B cell (primary cell): ENCODE results near the gene TNFRSF12A. TPM values are rescaled to one million over a fixed set of nuclear protein-coding genes. Genes with fewer than 3 reads are reported as not detected.

ENCODE experiments used
- ATAC-seq: fragments of 200-7000 bp; cut with Tn5 transposase; one replicate; pipeline ENCODE4 v1.10.0; 2021; ENCODE audit warnings: low read depth, mild to moderate bottlenecking, moderate number of reproducible peaks, moderate library complexity
- CTCF ChIA-PET: fragments of 350-600 bp; sonication (Branson Sonifier 250); formaldehyde crosslinking; loops from one replicate; lab custom pipeline; 2021; ENCODE audit warnings: antibody characterized with exemption, inconsistent platforms; lab: Charles Lee
- POLR2A ChIA-PET: fragments of 350-600 bp; sonication (Branson Sonifier 250); formaldehyde crosslinking; loops from one replicate; lab custom pipeline; 2021; ENCODE audit warnings: antibody characterized with exemption; lab: Charles Lee
- DNase-seq: peaks from one replicate; pipeline ENCODE4 v3.0.0; 2013
- H2AFZ ChIP-seq: 2 replicates; pipeline ENCODE4 v1.6.1; 2012; ENCODE audit warnings: mild to moderate bottlenecking, low read depth, low read length; ENCODE audit not compliant: insufficient read depth, poor library complexity, severe bottlenecking
- H3K27ac ChIP-seq, 2 donors: 1 replicate in 1 of 2; 2 replicates in 1 of 2; pipeline ENCODE4 v1.5.1; 2012 to 2013; ENCODE audit warnings: low read length in 2 of 2, mild to moderate bottlenecking in 2 of 2, moderate library complexity in 1 of 2
- H3K27me3 ChIP-seq, 4 experiments: fragments of 200-600 bp in 1 of 4; sonication (generic) in 1 of 4; replicated peaks in 1 of 4; 1 replicate in 2 of 4; 2 replicates in 2 of 4; pipeline versions ENCODE4 v1.6.1 to v1.7.0; 2013 to 2016; ENCODE audit warnings: low read length in 3 of 4, mild to moderate bottlenecking in 2 of 4, mixed read lengths in 1 of 4, moderate library complexity in 1 of 4; ENCODE audit not compliant: insufficient read depth in 4 of 4, control insufficient read depth in 3 of 4; ENCODE audit errors: control extremely low read depth in 1 of 4
- H3K36me3 ChIP-seq, 2 experiments: replicated peaks in 1 of 2; 1 replicate in 1 of 2; 2 replicates in 1 of 2; pipeline versions ENCODE4 v1.6.1 to v1.7.1; 2013; ENCODE audit warnings: low read length in 1 of 2; ENCODE audit not compliant: insufficient read depth in 2 of 2, control insufficient read depth in 1 of 2; ENCODE audit errors: control extremely low read depth in 1 of 2, extremely low read depth in 1 of 2
- H3K4me1 ChIP-seq, 2 donors: fragments of 200-600 bp in 1 of 2; sonication (generic) in 1 of 2; 1 replicate in 1 of 2; 2 replicates in 1 of 2; pipeline versions ENCODE4 v1.5.1 to v1.6.1; 2013 to 2017; ENCODE audit warnings: low read length in 2 of 2; ENCODE audit not compliant: control insufficient read depth in 2 of 2, insufficient read depth in 2 of 2
- H3K4me2 ChIP-seq: replicated peaks from 2 replicates; pipeline ENCODE3; 2012; ENCODE audit warnings: mild to moderate bottlenecking, low read depth, low read length; ENCODE audit not compliant: poor library complexity, severe bottlenecking
- H3K4me3 ChIP-seq, 5 experiments: fragments of 200-600 bp in 1 of 5; sonication (generic) in 1 of 5; 1 replicate in 3 of 5; 2 replicates in 2 of 5; pipeline versions ENCODE4 v1.5.1 to v1.7.0; 2011 to 2016; ENCODE audit warnings: low read length in 4 of 5, mild to moderate bottlenecking in 4 of 5, low read depth in 2 of 5, control low read depth in 1 of 5, moderate library complexity in 1 of 5; ENCODE audit not compliant: insufficient read depth in 1 of 5; ENCODE audit errors: control extremely low read depth in 1 of 5, extremely low read depth in 1 of 5
- H3K79me2 ChIP-seq: fragments of 200-600 bp; sonication (generic); one replicate; pipeline ENCODE4 v1.6.0; 2016; ENCODE audit warnings: low read length; ENCODE audit not compliant: control insufficient read depth, insufficient read depth
- H3K9ac ChIP-seq: fragments of 200-600 bp; sonication (generic); 2 replicates; pipeline ENCODE4 v1.6.1; 2017; ENCODE audit warnings: mild to moderate bottlenecking, low read length, moderate library complexity
- H3K9me3 ChIP-seq, 3 donors: one replicate each; pipeline versions ENCODE4 v1.6.1 to v1.7.1; 2013; ENCODE audit warnings: low read length in 2 of 3; ENCODE audit not compliant: control insufficient read depth in 2 of 3, insufficient read depth in 1 of 3; ENCODE audit errors: control extremely low read depth in 1 of 3
- H4K20me1 ChIP-seq: 2 replicates; pipeline ENCODE4 v1.6.0; 2012; ENCODE audit warnings: mild to moderate bottlenecking, low read length; ENCODE audit not compliant: insufficient read depth, control insufficient read depth, poor library complexity, severe bottlenecking
- H3K27ac Mint-ChIP-seq: one replicate; pipeline ENCODE4 v1.8.0; 2021; ENCODE audit warnings: mixed read lengths
- H3K27me3 Mint-ChIP-seq: one replicate; pipeline ENCODE4 v1.8.0; 2021; ENCODE audit warnings: mixed read lengths
- H3K4me1 Mint-ChIP-seq: one replicate; pipeline ENCODE4 v1.8.0; 2021; ENCODE audit warnings: mixed read lengths
- H3K4me3 Mint-ChIP-seq: one replicate; pipeline ENCODE4 v1.8.0; 2021; ENCODE audit warnings: mixed read lengths
- H3K9me3 Mint-ChIP-seq: one replicate; pipeline ENCODE4 v1.8.0; 2022; ENCODE audit warnings: mixed read lengths; ENCODE audit not compliant: insufficient read depth
- CTCF ChIP-seq: fragments of 200-600 bp; IDR thresholded peaks from one replicate; pipeline ENCODE4 v1.8.0; 2022; ENCODE audit warnings: antibody characterized with exemption, mild to moderate bottlenecking
- EZH2 ChIP-seq: IDR thresholded peaks from 2 replicates; pipeline ENCODE4 v1.6.1; 2012; ENCODE audit warnings: borderline replicate concordance, low read depth, mild to moderate bottlenecking, moderate library complexity, low read length; ENCODE audit not compliant: insufficient read depth, poor library complexity, severe bottlenecking
- WGBS: methylation state at CpG from one replicate; pipeline ENCODE4 v1.1.5; 2013; ENCODE audit warnings: missing lambda C conversion rate; ENCODE audit not compliant: insufficient coverage; 5-methylcytosine and 5-hydroxymethylcytosine counted together
- intact Hi-C: fragments of 100-400 bp; cut with micrococcal nuclease; formaldehyde crosslinking; loops from one replicate; pipeline ENCODE4 v1.10.0; 2022
- polyA plus RNA-seq: library from polyadenylated mRNA; depleted of rRNA; stranded (reverse); fragments of >200 nt; gene quantifications from 2 replicates; pipeline ENCODE4 v1.2.3, GENCODE V29; 2012
- total RNA-seq, 2 donors: library from RNA; stranded (reverse); fragments of 120-200 nt in 1 of 2; gene quantifications; 1 replicate in 1 of 2; 2 replicates in 1 of 2; pipeline versions ENCODE4 v1.2.3 to v1.2.4, GENCODE V29; 2013 to 2022

Gene TNFRSF12A
- total and polyA plus RNA-seq, 2 donors (not counting 1 experiment from before 2014, with no cell fraction given), result 0.61 to 1.3 TPM

DNA sequence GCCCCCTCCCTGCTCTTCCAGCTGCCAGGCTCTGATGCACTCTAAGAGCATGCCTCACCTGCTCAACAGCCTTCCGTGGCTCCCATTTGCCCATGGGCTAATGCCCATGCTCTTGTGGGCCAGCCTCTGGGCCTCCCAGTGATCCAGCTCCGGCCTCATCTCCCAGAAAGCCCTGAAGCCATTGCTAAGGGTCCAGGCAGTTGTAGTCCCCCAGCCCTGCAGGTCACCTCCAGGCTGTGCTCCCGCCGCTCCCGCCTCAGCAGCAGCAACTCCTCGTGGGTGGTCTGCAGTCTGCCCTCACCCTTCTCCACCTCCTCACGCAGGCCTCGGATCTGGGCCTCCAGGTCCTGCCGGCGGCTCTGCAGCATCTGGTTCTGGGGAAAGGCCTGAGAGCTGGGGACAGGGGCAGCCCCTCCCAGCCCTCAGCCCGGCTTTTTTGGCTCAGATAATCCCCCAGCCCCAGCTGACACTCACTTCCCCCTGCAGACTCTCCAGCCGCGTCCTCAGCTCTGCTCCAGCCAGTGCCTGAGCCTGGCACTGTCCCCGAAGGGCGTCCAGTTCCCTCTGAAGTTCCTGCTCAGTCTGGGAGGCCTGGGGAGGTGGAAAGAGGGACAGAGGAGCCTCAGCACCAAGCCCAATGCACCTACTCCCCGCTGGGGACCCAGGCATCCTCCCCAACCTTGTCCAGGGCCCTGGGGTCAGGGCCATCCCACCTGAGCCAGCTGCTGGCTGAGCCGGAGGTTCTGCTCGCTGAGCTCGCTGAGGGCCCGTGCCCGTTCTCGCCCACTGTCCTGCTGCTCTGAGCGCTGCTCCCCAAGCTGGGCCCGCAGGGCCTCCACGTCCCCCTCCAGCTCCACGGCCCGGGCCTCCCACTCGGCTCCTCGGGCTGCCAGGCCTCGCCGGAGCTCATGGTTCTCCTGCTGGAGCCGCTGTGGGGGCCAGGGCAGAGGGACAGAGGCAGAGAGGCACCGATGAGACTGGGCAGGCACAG is 10.3 kb downstream of the TNFRSF12A start:
- H3K4me3 ChIP-seq, result no peak overlapping the region
- peaks cover 20% of the 10 kb centered on the region for H3K4me1 Mint-ChIP-seq
- H3K9me3 ChIP-seq, result peaks cover 0 to 21% (median 0%) of the 10 kb centered on the region in 3 donors
- peaks cover 0 to 63% (median 33%) of the 10 kb centered on the region in 4 experiments for H3K27me3 ChIP-seq
- POLR2A ChIA-PET, result interaction anchor here (0.6 to 2.3 kb wide), 3 partner anchors 27 to 66 kb away, joined by 3 to 10 read pairs (median 4); no protein-coding TSS in a partner anchor
- H3K9me3 Mint-ChIP-seq, result no peaks in the 10 kb centered on the region
- peaks cover 10% of the 10 kb centered on the region for H3K79me2 ChIP-seq
- H3K4me2 ChIP-seq, result no peak overlapping the region
- peaks cover 30 to 31% of the 10 kb centered on the region in 2 donors for H3K4me1 ChIP-seq
- H3K27ac Mint-ChIP-seq, result no peak overlapping the region
- H3K4me3 Mint-ChIP-seq, result peak overlapping the region; percentile 35
- no peak overlapping the region for H2AFZ ChIP-seq
- H4K20me1 ChIP-seq, result peaks cover 39% of the 10 kb centered on the region
- H3K27me3 Mint-ChIP-seq, result peaks cover 44% of the 10 kb centered on the region
- peaks cover 0 to 17% of the 10 kb centered on the region in 2 experiments for H3K36me3 ChIP-seq
- intact Hi-C loops, result loop anchor here (1.0 to 2.0 kb wide), 2 partner anchors 28 to 99 kb away; no protein-coding TSS in a partner anchor
- H3K9ac ChIP-seq, result no peak overlapping the region
- ATAC-seq (no peak), DNase-seq (no peak)
- WGBS, result 78% methylated on average over 29 of the region's 33 CpGs
- TF ChIP-seq CTCF (no peak), EZH2 (no peak)
- no peak overlapping the region for H3K27ac ChIP-seq
- CTCF ChIA-PET, result interaction anchor here (0.6 to 8.9 kb wide), 17 partner anchors 7 to 151 kb away, joined by 3 to 213 read pairs (median 7); partner anchors contain the start of genes CLDN9, MMP25, TNFRSF12A and ZNF213
